Measurements from ENCODE around the gene HTR6. TPM values are rescaled to one million over a fixed set of nuclear protein-coding genes. Genes with fewer than 3 reads are reported as not detected.

The HTR6 gene
- total RNA-seq, 1 experiment from 2014 or later = 0.37 TPM

DNA sequence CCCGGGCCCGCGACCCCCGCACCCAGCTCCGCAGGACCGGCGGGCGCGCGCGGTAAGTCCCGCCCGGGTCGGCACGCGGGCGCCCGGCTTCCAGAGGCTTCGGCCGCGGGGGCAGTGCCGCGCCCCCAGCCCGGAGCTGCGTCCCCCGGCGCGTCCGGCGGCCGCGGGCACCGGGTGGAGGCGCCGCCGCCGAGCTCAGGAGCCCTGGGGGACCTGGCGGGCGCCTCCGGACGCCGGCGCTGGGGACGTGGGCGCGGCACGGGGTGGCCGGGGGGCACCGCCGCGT is 20.3 kb upstream of the HTR6 start:
- Mint-ChIP-seq H3K9me3 (peaks cover 0 to 3% of the 10 kb centered on the region in 2 experiments; a peak in 1 of 5 replicates), H3K27ac (no peak overlapping the region), H3K36me3 (ENCODE audit: insufficient read depth in 1 of 3, low read depth in 3 of 3) (no peaks in the 10 kb centered on the region; a peak in 2 of 7 replicates), H3K27me3 (ENCODE audit: low read depth) (peaks cover 60% of the 10 kb centered on the region), H3K4me3 (peak overlapping the region in 1 of 2 experiments; percentile 97; a peak in 1 of 5 replicates), H3K4me1 (peaks cover 19 to 34% of the 10 kb centered on the region in 2 experiments)
- Histone ChIP-seq H3T11ph (ENCODE audit: low read length) (no peak overlapping the region), H2BK5ac (ENCODE audit: insufficient read length, low read length) (no peak overlapping the region), H3K56ac (ENCODE audit: insufficient read length, low read depth, low read length) (no peak overlapping the region), H2AK5ac (ENCODE audit: insufficient read length, low read length) (no peak overlapping the region), H3K9ac (ENCODE audit: extremely low read depth, insufficient read length, low read length) (no peak overlapping the region), H2BK12ac (ENCODE audit: insufficient read length, low read depth, low read length) (no peak overlapping the region), H3K14ac (ENCODE audit: insufficient read depth, low read length) (no peak overlapping the region), H3K9me3 (ENCODE audit: control insufficient read depth, low read depth, low read length) (no peaks in the 10 kb centered on the region), H3K4ac (ENCODE audit: low read depth, low read length) (no peak overlapping the region), H4K91ac (ENCODE audit: insufficient read length, low read depth, low read length) (no peak overlapping the region), H2AFZ (ENCODE audit: low read length) (no peak overlapping the region), H2BK15ac (ENCODE audit: low read depth, low read length) (no peak overlapping the region), H3K79me2 (ENCODE audit: insufficient read depth, low read length) (no peaks in the 10 kb centered on the region), H2BK20ac (ENCODE audit: low read depth, low read length, poor library complexity, severe bottlenecking) (no peak overlapping the region), H4K20me1 (ENCODE audit: control insufficient read depth, insufficient read depth, insufficient read length) (no peaks in the 10 kb centered on the region), H3K18ac (ENCODE audit: insufficient read length, low read depth, low read length) (no peak overlapping the region), H4K8ac (replicated peaks; ENCODE audit: insufficient read length, low read depth, low read length) (no peak overlapping the region), H3K27ac (ENCODE audit: insufficient read length, low read depth, low read length) (no peak overlapping the region), H3K27me3 (ENCODE audit: insufficient read depth, low read length) (peaks cover 17% of the 10 kb centered on the region; the same call in 1 of the 2 replicates), H3K4me2 (ENCODE audit: insufficient read depth, insufficient read length, low read length) (peak overlapping the region; percentile 58), H4K5ac (ENCODE audit: insufficient read length, low read depth, low read length) (no peak overlapping the region), H3K23ac (ENCODE audit: insufficient read length, low read depth, low read length) (no peak overlapping the region), H3K4me1 (ENCODE audit: insufficient read depth, low read length) (no peaks in the 10 kb centered on the region; the same call in 1 of the 2 replicates), H3K23me2 (ENCODE audit: insufficient read length, low read depth, low read length, poor library complexity, severe bottlenecking) (peaks cover 19% of the 10 kb centered on the region), H3K79me1 (ENCODE audit: insufficient read depth, low read depth, low read length, poor library complexity, severe bottlenecking) (no peaks in the 10 kb centered on the region), H2BK120ac (ENCODE audit: low read depth, low read length, poor library complexity, severe bottlenecking) (no peak overlapping the region)
- TF ChIP-seq, protein P1, sequence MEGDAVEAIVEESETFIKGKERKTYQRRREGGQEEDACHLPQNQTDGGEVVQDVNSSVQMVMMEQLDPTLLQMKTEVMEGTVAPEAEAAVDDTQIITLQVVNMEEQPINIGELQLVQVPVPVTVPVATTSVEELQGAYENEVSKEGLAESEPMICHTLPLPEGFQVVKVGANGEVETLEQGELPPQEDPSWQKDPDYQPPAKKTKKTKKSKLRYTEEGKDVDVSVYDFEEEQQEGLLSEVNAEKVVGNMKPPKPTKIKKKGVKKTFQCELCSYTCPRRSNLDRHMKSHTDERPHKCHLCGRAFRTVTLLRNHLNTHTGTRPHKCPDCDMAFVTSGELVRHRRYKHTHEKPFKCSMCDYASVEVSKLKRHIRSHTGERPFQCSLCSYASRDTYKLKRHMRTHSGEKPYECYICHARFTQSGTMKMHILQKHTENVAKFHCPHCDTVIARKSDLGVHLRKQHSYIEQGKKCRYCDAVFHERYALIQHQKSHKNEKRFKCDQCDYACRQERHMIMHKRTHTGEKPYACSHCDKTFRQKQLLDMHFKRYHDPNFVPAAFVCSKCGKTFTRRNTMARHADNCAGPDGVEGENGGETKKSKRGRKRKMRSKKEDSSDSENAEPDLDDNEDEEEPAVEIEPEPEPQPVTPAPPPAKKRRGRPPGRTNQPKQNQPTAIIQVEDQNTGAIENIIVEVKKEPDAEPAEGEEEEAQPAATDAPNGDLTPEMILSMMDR (conservative IDR thresholded peaks at IDR 0.05) = no peak
- no CpG with 5 or more reads among the region's 51 CpGs for WGBS (ENCODE audit: extremely low coverage, insufficient read length, low lambda C conversion rate)
- DNase-seq = no peak
